ENCODE results near the gene ZSCAN12.

Gene ZSCAN12

GRCh38 chr6:28334286-28335039, 65.1 kb downstream of the ZSCAN12 start:
- POLR2A ChIA-PET (ENCODE audit: low non-redundant PET), result interaction anchor here (1.0 kb wide), 1 partner anchor 230 kb away, joined by 3 read pairs; no protein-coding TSS in a partner anchor
- no peak for TF ChIP-seq CTCF (conservative IDR thresholded peaks at IDR 0.05; ENCODE audit: low read depth)
- CTCF ChIA-PET, result no interaction called here
- no peak for DNase-seq (ENCODE audit: low spot score)
- H3K27ac ChIP-seq, result peak overlapping the region; percentile 89

DNA sequence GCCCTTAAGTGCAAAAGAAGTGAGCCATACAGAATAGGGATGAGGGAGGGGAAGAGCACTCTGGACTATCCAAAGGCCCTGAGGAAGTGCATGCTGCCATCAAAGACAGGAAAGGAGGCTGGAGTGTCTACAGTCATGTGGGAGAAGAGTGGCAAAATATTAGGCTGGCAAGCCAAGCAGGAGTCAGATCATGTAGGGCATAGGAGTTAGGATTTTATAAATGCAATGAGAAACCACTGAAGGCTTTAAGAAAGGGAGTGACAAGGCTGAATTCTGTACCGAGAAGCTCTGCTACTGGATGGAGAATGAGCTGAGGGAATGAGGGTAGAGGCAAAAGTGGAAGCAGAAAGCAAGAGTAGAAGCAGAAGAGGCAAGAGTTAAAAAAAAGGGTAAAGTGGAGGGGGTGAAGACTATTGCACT, 65.9 kb downstream of the ZSCAN12 start:
- POLR2A ChIA-PET (ENCODE audit: low non-redundant PET), result interaction anchor here (0.7 kb wide), 1 partner anchor 8 kb away, joined by 3 read pairs; no protein-coding TSS in a partner anchor
- CTCF ChIA-PET, result no interaction called here

GRCh38 chr6:28333047-28333446, 66.5 kb downstream of the ZSCAN12 start:
- ChIA-PET CTCF (no interaction called here), POLR2A (ENCODE audit: low non-redundant PET) (interaction anchor here (0.7 kb wide), 1 partner anchor 8 kb away, joined by 3 read pairs; no protein-coding TSS in a partner anchor)
- DNase-seq (ENCODE audit: low spot score), result no peak
- TF ChIP-seq CTCF (conservative IDR thresholded peaks at IDR 0.05; ENCODE audit: low read depth), result no peak
- no peak overlapping the region for H3K27ac ChIP-seq

More for the DNA sequence above, 65.9 kb downstream of the ZSCAN12 start:
- TF ChIP-seq CTCF (conservative IDR thresholded peaks at IDR 0.05; ENCODE audit: low read depth), result no peak
- DNase-seq (ENCODE audit: low spot score), result no peak
- H3K27ac ChIP-seq, result no peak overlapping the region

- no peak overlapping the region for H3K27ac ChIP-seq
- POLR2A ChIA-PET (ENCODE audit: low non-redundant PET), result no interaction called here
- no peak for TF ChIP-seq CTCF (conservative IDR thresholded peaks at IDR 0.05; ENCODE audit: low read depth)
- no peak for DNase-seq (ENCODE audit: low spot score)
- CTCF ChIA-PET, result no interaction called here
Measured at GRCh38 chr6:28330041-28330440, 69.5 kb downstream of the ZSCAN12 start.
